NCI-H187 treated with DMSO at 0.1 percent for 48 hours (cell line): ENCODE results near the gene ABHD4.
"Not testable (repeated sequence)": the region's sequence is repeated elsewhere in the genome, so short reads cannot be mapped to it uniquely, and the experiment has no call there.

Experiments
- DNase-seq: peaks from one replicate; lab custom pipeline; 2025; lab: John Stamatoyannopoulos, UW

Gene ABHD4

GRCh38 chr14:22627506-22628263 lies 29.6 kb downstream of the ABHD4 start:
- no peak for DNase-seq

- no peak for DNase-seq
These were observed 31.3 kb downstream of the ABHD4 start for GRCh38 chr14:22629361-22629760.

- no peak for DNase-seq
These were observed 32.0 kb downstream of the ABHD4 start for GRCh38 chr14:22630066-22630465.

DNA sequence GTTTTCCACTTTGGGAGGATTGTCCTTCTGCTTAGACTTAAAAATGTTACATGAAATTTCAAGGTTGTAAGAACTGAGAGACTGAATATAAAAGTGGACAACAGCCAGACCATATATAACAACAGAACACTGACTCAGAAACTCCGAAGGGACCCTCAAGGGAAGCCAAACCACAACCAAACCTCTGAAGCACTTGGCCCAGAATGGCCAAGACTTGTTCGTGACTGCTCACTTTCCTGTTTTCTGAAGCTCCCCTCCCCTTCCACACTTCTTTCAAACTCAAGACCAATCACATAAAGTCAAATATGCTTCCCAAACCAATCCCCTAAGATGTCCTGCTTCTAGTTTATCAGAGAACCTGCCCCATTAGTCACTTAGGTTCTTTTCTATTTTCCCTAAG lies 32.4 kb downstream of the ABHD4 start:
- DNase-seq = no peak

- no peak for DNase-seq
These were observed 36.3 kb downstream of the ABHD4 start for GRCh38 chr14:22634233-22634900.

DNA sequence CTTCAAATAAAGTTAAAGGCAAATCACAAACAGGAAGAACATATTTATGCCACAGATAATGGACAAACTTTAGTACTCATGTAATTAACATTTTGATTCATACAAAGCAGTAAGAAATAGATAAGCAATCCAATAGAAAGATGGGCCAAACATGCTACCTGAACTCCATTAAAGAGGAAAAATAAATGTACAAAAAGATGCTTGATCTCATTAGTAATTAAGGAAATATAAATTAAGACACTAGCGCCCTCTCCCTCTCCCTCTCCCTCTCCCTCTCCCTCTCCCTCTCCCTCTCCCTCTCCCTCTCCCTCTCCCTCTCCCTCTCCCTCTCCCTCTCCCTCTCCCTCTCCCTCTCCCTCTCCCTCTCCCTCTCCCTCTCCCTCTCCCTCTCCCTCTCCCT lies 37.9 kb downstream of the ABHD4 start:
- DNase-seq = not testable (repeated sequence)

GRCh38 chr14:22640192-22640591 lies 42.1 kb downstream of the ABHD4 start:
- no peak for DNase-seq

DNA sequence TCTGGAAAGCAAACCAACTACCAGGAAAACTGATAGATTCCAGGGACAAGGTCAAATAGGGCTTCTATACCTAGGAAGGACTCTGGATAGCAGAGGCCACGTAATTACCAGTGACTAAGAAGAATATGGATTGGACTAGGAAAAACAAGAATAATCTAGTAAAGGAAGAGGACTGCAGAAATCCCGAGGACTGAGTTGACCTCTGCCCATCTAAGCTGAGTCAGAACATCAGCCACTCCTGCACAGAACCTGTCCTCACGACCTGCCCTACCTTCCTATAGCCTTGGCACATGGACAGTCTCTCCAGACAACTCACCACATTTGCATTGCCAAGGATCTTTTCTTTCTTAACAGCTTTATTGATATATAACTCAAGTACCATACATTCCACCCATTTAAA lies 43.7 kb downstream of the ABHD4 start:
- DNase-seq = no peak

GRCh38 chr14:22644305-22644635 lies 46.2 kb downstream of the ABHD4 start, which contains the start of gene OR6J1:
OR6J1 (minus strand) TSS chr14:22644352; CDS start chr14:22634811, 9,541 bp downstream.
- no peak for DNase-seq

- DNase-seq = no peak
These were observed 48.6 kb downstream of the ABHD4 start for GRCh38 chr14:22646570-22647254.

DNA sequence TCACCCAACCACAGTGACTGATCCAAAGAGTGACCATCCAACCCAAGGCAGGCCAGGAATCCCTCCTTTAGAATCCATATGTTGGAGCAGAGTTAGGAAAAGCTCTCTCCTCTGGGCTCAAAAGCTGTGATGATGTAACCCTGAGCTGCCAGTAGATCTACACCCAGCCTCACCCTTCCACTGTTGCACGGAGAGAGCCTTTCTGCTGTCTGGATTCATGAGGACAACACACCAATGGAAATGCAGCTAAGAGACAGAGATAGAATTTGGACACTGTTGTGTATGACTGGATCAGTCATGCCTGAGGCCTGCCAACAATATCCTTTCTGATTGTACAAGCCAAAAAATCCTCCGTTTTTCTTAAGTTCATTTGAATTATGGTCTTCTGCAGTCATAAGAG lies 50.4 kb downstream of the ABHD4 start:
- no peak for DNase-seq

DNA sequence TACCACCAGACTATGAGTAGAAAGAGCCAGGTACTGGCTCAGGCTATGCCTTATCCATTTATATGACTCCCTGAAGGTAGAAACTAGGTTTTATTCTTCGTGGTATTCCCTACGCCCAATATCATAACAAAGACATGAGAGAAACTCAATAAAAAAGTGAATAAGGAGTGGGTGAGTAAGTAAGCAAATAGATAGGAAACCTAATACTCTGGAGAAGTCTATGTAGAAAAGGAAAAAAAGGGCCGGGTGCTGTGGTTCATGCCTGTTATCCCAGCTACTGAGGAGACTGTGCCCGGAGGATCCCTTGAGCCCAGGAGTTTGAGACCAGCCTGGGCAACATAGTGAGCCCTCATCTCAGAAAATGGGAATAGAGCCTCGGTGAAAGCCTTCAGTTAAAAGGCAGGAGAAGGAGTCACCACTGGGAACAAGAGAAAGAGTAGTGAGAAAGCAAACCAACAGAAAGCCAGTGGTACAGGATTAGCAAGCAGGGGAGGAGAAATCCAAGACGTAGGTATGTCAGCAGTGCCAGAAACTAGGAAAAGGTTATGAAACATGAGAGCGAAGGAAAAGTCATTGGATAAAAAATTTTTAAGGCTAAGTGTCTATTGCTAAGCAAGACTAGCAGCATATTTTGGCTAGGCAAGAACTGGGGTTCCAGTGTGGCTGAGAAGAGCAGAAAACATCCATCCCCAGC lies 52.1 kb downstream of the ABHD4 start:
- no peak for DNase-seq

DNA sequence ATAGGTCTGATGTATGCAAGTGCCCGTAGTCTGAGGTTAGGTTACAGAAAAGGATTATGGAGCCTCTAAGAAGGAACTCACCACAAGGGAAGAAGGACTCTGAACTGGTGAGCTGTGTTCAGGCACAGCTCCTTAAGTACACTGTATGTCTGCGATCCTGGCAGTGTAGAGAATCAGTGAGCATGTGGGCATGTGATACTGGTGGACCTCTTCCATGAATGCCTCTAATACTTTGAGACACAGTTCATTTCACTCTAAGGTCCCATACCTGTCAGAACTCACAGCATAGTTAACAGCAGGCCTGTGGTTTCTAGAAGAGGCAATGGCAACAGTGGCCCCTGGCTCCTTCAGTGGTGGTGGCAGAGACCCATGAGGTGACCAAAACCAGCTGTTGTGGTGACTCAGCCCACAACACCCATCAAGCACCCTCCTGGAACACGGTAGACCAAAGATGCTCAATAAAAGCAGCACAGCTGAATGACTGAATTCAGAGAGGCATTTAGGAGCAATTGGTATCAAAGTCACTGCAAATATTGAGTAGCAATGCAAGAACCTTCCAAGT lies 52.9 kb downstream of the ABHD4 start:
- no peak for DNase-seq

GRCh38 chr14:22651586-22651985 lies 53.5 kb downstream of the ABHD4 start:
- no peak for DNase-seq

DNA sequence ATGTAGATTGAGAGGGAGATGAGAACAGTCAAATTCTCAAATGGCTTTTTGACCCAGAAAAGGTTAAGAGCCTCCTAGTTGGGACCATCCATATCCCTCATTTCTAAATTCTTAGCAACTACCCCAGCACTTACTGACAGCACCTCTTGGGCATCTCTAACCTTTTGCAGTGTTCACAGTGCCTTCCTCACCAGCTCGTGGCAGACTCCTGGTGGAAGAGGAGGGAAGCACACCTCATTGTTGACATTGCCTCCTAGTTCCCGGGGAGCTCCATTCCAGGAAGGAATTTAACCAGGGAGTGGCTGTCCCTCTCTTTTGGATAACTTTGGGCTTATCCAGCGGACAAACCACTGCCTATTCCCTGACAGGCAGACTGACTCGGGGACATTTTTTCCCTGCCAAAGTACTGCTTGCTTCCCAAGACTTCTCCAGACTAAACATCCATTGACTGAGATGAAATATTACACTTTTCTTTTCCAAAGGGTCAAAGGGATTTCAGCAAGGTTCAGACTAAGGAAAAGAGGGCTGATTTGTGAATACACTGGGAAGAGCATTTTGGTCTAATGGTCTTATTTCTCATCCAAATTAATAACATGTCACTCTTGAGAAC lies 55.0 kb downstream of the ABHD4 start:
- DNase-seq = no peak

GRCh38 chr14:22656226-22656625 lies 58.1 kb downstream of the ABHD4 start:
- no peak for DNase-seq

DNA sequence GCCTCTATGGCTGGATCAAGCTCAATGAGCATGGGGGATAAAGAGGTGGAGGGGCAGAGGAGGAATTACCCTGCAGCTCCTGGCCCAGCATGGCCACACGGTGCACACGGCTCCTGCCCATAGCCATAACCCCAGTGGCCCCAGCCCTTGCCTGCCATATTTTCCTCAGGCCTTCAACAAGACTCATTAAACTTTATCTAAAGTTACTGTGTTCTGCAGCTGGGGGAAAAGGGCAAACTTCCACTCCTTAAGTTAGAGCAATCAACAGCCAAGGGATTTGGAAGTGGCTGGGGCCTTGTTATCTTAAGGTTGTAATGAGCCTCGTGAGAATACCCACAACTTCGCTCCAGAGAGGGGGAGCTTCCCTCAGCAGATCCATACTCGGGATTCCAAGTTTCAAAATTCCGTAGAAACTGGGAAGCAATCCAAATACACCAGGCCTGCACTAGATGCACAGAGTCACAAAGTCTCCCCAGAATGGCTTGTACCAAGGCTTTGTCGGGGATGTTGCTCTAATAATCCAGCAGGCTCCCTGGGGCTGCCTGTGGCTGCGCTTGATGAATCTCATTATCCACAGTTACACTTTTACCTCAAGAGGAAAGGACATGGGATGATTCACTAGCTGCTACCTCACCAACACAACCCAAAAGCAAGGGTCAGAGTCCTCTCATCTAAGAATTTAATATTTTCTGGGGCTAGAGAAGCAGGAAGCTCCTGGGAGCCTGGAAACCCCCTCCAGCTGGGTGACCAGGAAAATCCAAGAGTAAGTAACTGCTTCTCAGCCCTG lies 59.0 kb downstream of the ABHD4 start:
- no peak for DNase-seq

DNA sequence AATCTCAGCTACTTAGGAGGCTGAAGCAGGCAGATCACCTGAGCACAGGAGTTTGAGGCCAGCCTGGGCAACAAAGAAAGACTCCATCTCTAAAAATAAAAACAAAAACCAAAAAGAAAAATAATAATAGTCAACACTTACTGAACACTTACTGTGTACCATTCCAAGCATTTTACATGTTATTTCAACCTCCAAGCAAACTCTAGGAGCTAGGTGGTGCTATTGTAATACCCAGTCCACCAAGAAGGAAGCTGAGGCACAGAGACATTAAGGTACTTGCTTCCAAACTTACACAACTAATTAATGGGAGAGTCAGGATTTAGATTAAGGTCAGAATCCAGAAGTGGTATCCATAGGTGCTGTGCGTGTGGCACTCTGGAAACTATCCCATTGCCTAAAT lies 59.8 kb downstream of the ABHD4 start:
- no peak for DNase-seq

- no peak for DNase-seq
These were observed 60.8 kb downstream of the ABHD4 start for GRCh38 chr14:22658946-22659345.

DNA sequence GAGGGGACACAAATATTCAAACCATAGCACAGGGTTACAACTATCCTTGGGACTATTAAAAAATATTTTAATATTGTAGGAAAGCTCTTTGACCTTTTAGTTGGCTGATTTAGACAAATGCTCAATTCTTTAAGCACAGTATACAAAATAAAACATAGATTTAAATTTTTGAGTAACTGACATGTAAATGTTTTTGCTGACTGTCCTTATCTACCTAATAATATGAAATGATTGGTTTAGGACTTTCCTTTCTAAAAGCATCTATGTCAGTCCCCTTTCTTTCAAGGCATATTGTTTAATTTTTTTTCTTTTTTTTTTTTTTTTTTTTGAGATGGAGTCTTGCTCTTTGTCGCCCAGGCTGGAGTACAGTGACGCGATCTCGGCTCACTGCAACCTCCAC lies 62.6 kb downstream of the ABHD4 start:
- DNase-seq = no peak
